ENCODE measurements around the gene NGFR.

NGFR gene

GRCh38 chr17:49469831-49470810, 25.0 kb upstream of the NGFR start:
- H3K4me3 ChIP-seq (ENCODE audit: low read depth, low read length), result no peak overlapping the region
- TF ChIP-seq, protein P1, sequence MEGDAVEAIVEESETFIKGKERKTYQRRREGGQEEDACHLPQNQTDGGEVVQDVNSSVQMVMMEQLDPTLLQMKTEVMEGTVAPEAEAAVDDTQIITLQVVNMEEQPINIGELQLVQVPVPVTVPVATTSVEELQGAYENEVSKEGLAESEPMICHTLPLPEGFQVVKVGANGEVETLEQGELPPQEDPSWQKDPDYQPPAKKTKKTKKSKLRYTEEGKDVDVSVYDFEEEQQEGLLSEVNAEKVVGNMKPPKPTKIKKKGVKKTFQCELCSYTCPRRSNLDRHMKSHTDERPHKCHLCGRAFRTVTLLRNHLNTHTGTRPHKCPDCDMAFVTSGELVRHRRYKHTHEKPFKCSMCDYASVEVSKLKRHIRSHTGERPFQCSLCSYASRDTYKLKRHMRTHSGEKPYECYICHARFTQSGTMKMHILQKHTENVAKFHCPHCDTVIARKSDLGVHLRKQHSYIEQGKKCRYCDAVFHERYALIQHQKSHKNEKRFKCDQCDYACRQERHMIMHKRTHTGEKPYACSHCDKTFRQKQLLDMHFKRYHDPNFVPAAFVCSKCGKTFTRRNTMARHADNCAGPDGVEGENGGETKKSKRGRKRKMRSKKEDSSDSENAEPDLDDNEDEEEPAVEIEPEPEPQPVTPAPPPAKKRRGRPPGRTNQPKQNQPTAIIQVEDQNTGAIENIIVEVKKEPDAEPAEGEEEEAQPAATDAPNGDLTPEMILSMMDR (IDR thresholded peaks at IDR 0.05; ENCODE audit: borderline replicate concordance, insufficient read depth, low read depth, low read length), result no peak

DNA sequence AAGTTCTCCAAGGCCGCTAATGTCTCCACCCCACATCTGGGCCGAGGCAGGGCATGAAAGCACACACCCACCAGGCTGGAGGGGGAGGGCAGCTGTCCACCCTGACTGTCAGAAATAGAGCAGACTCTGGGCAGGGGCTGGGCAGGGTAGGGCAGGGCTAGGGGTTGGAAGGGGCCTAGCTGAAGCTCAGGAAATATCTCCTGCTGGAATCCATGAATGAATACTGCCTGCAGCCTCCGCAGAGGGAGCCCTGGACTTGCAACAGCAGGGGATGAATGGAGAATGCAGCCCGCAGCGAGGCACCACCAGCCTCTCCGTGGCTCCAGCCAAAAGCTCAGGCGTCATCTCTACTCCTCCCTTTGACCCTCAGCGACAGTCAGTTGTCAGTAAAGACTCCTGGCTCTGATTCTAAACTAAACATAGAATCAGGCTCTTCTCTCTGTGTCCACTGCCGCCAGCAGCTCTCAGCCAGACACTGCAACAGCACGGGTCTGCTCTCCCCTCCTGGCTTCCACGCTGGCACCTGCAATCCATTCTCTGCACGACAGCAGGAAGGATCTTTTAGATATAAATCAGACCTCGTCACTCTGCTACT, 23.9 kb upstream of the NGFR start:
- TF ChIP-seq, protein P1 (IDR thresholded peaks at IDR 0.05; ENCODE audit: borderline replicate concordance, insufficient read depth, low read depth, low read length), result no peak
- no peak overlapping the region for H3K4me3 ChIP-seq (ENCODE audit: low read depth, low read length)

GRCh38 chr17:49471769-49472168, 23.3 kb upstream of the NGFR start:
- TF ChIP-seq, protein P1 (IDR thresholded peaks at IDR 0.05; ENCODE audit: borderline replicate concordance, insufficient read depth, low read depth, low read length), result no peak
- H3K4me3 ChIP-seq (ENCODE audit: low read depth, low read length), result no peak overlapping the region

DNA sequence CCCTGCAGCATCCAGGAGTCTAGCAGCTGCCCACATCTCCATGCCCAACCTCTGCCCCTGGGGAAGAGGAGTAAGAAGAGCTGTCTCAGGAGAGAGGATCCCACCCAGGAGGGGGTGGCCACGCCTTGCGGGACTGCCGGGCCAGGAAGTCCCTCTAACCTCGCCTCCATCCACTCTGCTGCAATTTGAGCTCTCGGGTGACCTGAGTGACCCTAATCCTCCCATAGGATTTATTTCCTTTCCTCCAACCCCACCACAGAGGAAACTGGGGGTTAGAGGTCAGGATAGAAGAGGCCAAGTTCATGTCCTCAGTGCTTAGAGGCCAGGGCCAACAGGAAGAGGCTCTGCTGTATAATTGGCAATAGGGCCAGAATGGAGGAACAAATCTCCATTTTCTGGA, 22.6 kb upstream of the NGFR start:
- TF ChIP-seq, protein P1 (IDR thresholded peaks at IDR 0.05; ENCODE audit: borderline replicate concordance, insufficient read depth, low read depth, low read length), result no peak

DNA sequence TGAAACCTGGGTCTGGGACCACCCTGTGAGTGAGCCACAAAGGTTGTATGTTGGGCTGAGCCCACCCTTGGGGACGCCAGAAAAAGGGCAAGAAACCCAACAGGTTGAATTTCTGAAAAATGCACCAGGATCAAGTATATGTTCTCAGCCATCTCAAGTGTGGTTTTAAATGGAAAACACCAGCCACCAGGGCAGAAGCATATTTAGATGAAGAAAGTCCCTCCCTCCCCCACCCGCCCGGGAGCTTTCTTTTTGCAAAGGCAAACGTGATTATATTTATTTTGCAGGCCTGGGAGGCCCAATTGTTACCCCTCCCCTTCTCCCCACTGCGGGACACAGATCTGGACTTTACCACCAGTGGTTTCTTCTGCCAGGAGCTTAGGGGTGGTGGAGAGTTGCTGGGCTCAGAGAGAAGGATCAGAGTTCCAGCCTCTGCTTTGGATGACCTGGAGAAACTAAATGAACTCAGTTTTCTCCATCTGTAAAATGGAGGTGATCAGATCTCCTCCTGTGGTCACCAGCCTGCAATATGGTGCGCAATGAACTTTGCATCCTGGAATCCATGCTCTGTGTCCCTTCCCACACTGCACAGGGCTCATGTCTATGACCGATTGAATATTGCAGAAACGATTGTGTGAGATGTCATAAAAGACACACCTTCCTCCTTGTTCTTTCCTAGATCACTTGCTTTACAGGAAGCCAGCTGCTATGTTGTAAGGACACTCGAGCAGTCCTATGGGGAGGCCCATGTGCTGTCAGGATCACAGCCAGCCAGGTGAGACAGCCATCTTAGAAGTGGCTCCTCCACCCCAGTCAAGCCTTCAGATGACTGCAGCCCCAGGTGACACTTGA, 21.0 kb upstream of the NGFR start:
- H3K4me3 ChIP-seq (ENCODE audit: low read depth, low read length), result no peak overlapping the region
- TF ChIP-seq, protein P1 (IDR thresholded peaks at IDR 0.05; ENCODE audit: borderline replicate concordance, insufficient read depth, low read depth, low read length), result no peak

More for the DNA sequence above, 22.6 kb upstream of the NGFR start:
- no peak overlapping the region for H3K4me3 ChIP-seq (ENCODE audit: low read depth, low read length)

DNA sequence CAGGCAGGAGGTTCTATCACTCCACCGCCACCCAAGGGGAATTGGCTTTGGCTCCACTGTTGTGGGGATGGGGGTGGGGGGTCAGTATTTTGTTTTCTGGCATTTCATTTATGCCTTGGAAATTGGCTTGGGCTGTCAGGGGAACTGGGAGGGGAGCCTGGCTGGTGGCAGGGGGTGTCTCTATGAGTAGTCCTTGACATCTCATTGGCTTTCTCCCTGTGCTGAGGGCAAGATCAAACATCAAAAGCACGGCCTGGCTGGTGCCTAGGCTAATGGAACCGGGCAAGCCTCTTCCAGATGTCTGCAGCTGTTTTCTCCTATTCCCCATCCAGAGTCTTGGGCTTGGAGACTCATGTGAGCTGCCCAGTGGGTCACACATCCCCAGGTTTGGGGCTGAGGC, 17.4 kb upstream of the NGFR start:
- H3K4me3 ChIP-seq (ENCODE audit: low read depth, low read length), result no peak overlapping the region
- TF ChIP-seq, protein P1 (IDR thresholded peaks at IDR 0.05; ENCODE audit: borderline replicate concordance, insufficient read depth, low read depth, low read length), result no peak

Data from GM12875 (cell line).